HCT116 (cell line): ENCODE data around the gene MAP2K5. TPM values are rescaled to one million over a fixed set of nuclear protein-coding genes. Genes with fewer than 3 reads are reported as not detected.

ENCODE experiments used
- ATAC-seq: fragments of 200-7000 bp; cut with Tn5 transposase; 2 replicates; pipeline ENCODE4 v1.9.1; 2020; ENCODE audit warnings: mild to moderate bottlenecking, moderate library complexity
- BruUV-seq: library from RNA; stranded (reverse); fragments of 400-500 nt; replicated peaks from 2 replicates; lab custom pipeline; 2021; lab: Mats Ljungman, UMichigan
- CTCF ChIA-PET: fragments of 300-600 bp; sonication (Branson Sonifier 250); formaldehyde crosslinking; loops from one replicate; lab custom pipeline; 2021; ENCODE audit warnings: antibody characterized with exemption; lab: Charles Lee
- POLR2A ChIA-PET: fragments of 300-600, 350-600 bp; sonication (Branson Sonifier 250); formaldehyde crosslinking; loops from one replicate; lab custom pipeline; 2021; ENCODE audit warnings: antibody characterized with exemption; lab: Charles Lee
- RAD21 ChIA-PET, 2 experiments: fragments of 300-600 bp; sonication (Branson Sonifier 250); formaldehyde crosslinking; loops; one replicate each; lab custom pipeline; 2023; ENCODE audit warnings: low total read pairs in 2 of 2; ENCODE audit not compliant: uncharacterized antibody in 2 of 2, unreplicated experiment in 2 of 2, low non-redundant PET in 1 of 2; lab: Charles Lee
- DNase-seq: peaks from one replicate; pipeline ENCODE4 v3.0.0-alpha.2; 2010; ENCODE audit warnings: low read depth, low spot score
- H2AFZ ChIP-seq: fragments of 200-600 bp; shearing (Covaris generic), sonication (generic); 2 replicates; pipeline ENCODE4 v1.6.1; 2017; ENCODE audit warnings: low read depth, mixed run types, mixed read lengths, antibody characterized with exemption, low read length; ENCODE audit not compliant: poor library complexity, severe bottlenecking
- H3K27ac ChIP-seq: 2 replicates; pipeline ENCODE4 v1.5.1; 2012; ENCODE audit warnings: low read depth, low read length
- H3K27me3 ChIP-seq: fragments of 200-600 bp; sonication (generic); 2 replicates; pipeline ENCODE4 v1.6.1; 2016; ENCODE audit warnings: mixed run types, low read length, mixed read lengths; ENCODE audit not compliant: insufficient read depth
- H3K36me3 ChIP-seq, 2 experiments: fragments of 200-500 bp in 1 of 2; fragments of 200-600 bp in 1 of 2; sonication (Bioruptor generic) in 1 of 2; sonication (generic) in 1 of 2; 2 replicates each; pipeline versions ENCODE4 v1.5.1 to v1.6.1; 2014 to 2016; ENCODE audit warnings: low read length in 2 of 2, inconsistent platforms in 1 of 2, mixed read lengths in 1 of 2, mixed run types in 1 of 2; ENCODE audit not compliant: insufficient read depth in 2 of 2, control insufficient read depth in 1 of 2
- H3K4me1 ChIP-seq, 2 experiments: fragments of 200-600 bp in 1 of 2; sonication (generic) in 1 of 2; 2 replicates each; pipeline versions ENCODE4 v1.5.1 to v1.6.1; 2012 to 2017; ENCODE audit warnings: low read length in 2 of 2, inconsistent platforms in 1 of 2, mild to moderate bottlenecking in 1 of 2, mixed read lengths in 1 of 2, mixed run types in 1 of 2, moderate library complexity in 1 of 2; ENCODE audit not compliant: insufficient read depth in 2 of 2, control insufficient read depth in 1 of 2
- H3K4me2 ChIP-seq: fragments of 200-600 bp; sonication (generic); 2 replicates; pipeline ENCODE4 v1.6.1; 2017; ENCODE audit warnings: mixed run types, low read length, mixed read lengths
- H3K4me3 ChIP-seq, 2 experiments: fragments of 200-600 bp in 1 of 2; sonication (generic) in 1 of 2; replicated peaks in 1 of 2; 2 replicates each; pipeline ENCODE4 v1.5.1; 2011 to 2016; ENCODE audit warnings: low read length in 2 of 2, control low read depth in 1 of 2, low read depth in 1 of 2, mild to moderate bottlenecking in 1 of 2, mixed read lengths in 1 of 2, mixed run types in 1 of 2
- H3K79me2 ChIP-seq: fragments of 200-600 bp; sonication (generic); 2 replicates; pipeline ENCODE4 v1.6.1; 2017; ENCODE audit warnings: mild to moderate bottlenecking, mixed run types, low read length, moderate library complexity, mixed read lengths; ENCODE audit not compliant: insufficient read depth
- H3K9ac ChIP-seq: fragments of 200-600 bp; sonication (generic); 2 replicates; pipeline ENCODE4 v1.6.1; 2016; ENCODE audit warnings: low read length, mixed read lengths
- H3K9me2 ChIP-seq: fragments of 200-600 bp; sonication (generic), shearing (Covaris generic); 2 replicates; pipeline ENCODE4 v1.6.1; 2017; ENCODE audit warnings: mixed run types, mild to moderate bottlenecking, moderate library complexity; ENCODE audit not compliant: insufficient read depth
- H3K9me3 ChIP-seq, 2 experiments: fragments of 200-500 bp in 1 of 2; fragments of 200-600 bp in 1 of 2; sonication (Bioruptor generic) in 1 of 2; sonication (generic) in 1 of 2; 2 replicates each; pipeline ENCODE4 v1.6.1; 2014 to 2017; ENCODE audit warnings: low read length in 2 of 2, mixed read lengths in 2 of 2, inconsistent platforms in 1 of 2, low read depth in 1 of 2, mild to moderate bottlenecking in 1 of 2, mixed run types in 1 of 2, moderate library complexity in 1 of 2; ENCODE audit not compliant: control insufficient read depth in 1 of 2, insufficient read depth in 1 of 2
- H4K20me1 ChIP-seq: fragments of 200-600 bp; sonication (generic), shearing (Covaris generic); 2 replicates; pipeline ENCODE4 v1.6.1; 2017; ENCODE audit warnings: mixed run types, mild to moderate bottlenecking, moderate library complexity; ENCODE audit not compliant: insufficient read depth
- EGR1 ChIP-seq: IDR thresholded peaks from 2 replicates; pipeline ENCODE4 v1.6.1; 2012; ENCODE audit warnings: low read depth
- EZH2 ChIP-seq: fragments of 200-600 bp; sonication (generic); IDR thresholded peaks from 2 replicates; pipeline ENCODE4 v1.6.1; 2017; ENCODE audit warnings: antibody characterized with exemption, mixed run types
- POLR2A ChIP-seq: IDR thresholded peaks from 2 replicates; pipeline ENCODE4 v1.7.0; 2011; ENCODE audit warnings: borderline replicate concordance; ENCODE audit not compliant: insufficient read depth, insufficient read length; ENCODE audit errors: extremely low read depth
- RAD21 ChIP-seq: IDR thresholded peaks from 2 replicates; pipeline ENCODE4 v1.6.1; 2012; ENCODE audit warnings: low read depth, mild to moderate bottlenecking
- SIN3A ChIP-seq: IDR thresholded peaks from 2 replicates; pipeline ENCODE4 v1.6.1; 2012; ENCODE audit warnings: low read depth
- SP1 ChIP-seq: IDR thresholded peaks from 2 replicates; pipeline ENCODE4 v1.6.1; 2012; ENCODE audit warnings: low read depth
- SRF ChIP-seq: IDR thresholded peaks from 2 replicates; pipeline ENCODE4 v1.6.1; 2012; ENCODE audit warnings: low read depth
- ZNF274 ChIP-seq: fragments of 200-500 bp; sonication (Bioruptor generic); IDR thresholded peaks from 2 replicates; pipeline ENCODE4 v1.6.1; 2014; ENCODE audit warnings: mild to moderate bottlenecking, low read depth, low read length, inconsistent platforms
- intact Hi-C: fragments of 100-400 bp; cut with micrococcal nuclease; formaldehyde crosslinking; loops from 2 replicates; pipeline ENCODE4 v1.10.0; 2022
- total RNA-seq: library from RNA; stranded (reverse); gene quantifications from one replicate; pipeline ENCODE4 v1.2.1, GENCODE V29; 2021; ENCODE audit not compliant: unreplicated experiment
- TF ChIP-seq, protein P1 (sequence below): IDR thresholded peaks from 2 replicates; pipeline ENCODE4 v1.6.1; 2012

Gene MAP2K5
- total RNA-seq, 1 experiment from 2014 or later: 15.6 TPM

DNA sequence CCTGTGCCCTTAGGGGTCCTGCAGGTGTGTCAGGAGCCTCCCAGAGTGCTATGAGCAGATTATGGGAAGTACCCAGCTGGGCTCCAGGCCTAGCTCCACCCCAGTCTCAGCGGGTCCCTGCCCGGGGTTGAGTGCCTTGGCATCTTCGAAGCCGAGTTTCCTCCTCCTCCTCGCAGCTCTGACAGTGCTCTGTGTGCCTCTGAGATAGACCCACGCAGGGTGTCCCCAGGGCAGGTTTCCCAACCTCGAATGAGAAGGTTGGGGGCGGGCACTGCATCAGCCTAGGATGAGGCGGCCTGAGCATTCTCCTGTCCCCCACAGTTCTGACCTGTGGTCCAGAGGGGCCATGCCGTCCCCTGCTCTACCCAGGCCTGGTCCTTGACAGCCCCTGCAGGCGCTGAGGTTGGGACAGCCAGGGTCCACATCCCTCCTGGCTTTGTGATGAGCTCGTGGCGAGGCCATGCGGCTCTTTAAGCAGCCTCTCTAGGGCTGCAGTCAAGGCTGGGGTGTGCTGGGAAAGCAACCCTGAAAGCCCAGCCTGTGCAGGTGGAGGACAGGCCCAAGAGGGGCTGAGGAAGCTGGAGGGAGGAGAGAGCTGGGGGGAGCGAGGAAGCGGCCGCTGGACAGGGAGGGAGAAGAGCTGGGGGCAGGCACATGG, 262.6 kb downstream of the MAP2K5 start (continued):
- TF ChIP-seq, protein P1, sequence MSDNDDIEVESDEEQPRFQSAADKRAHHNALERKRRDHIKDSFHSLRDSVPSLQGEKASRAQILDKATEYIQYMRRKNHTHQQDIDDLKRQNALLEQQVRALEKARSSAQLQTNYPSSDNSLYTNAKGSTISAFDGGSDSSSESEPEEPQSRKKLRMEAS: no peak
- TF ChIP-seq, all 23 proteins: peak for 0

GRCh38 chr15:67805666-67806516, 263.4 kb downstream of the MAP2K5 start:
- POLR2A ChIA-PET: no interaction called here
- Histone ChIP-seq H3K9ac (no peak overlapping the region), H4K20me1 (no peaks in the 10 kb centered on the region), H3K4me3 (no peak overlapping the region), H3K4me2 (no peak overlapping the region), H3K27ac (no peak overlapping the region), H3K4me1 (no peaks in the 10 kb centered on the region), H2AFZ (no peak overlapping the region), H3K27me3 (no peaks in the 10 kb centered on the region), H3K9me3 (no peaks in the 10 kb centered on the region), H3K36me3 (no peaks in the 10 kb centered on the region), H3K9me2 (no peaks in the 10 kb centered on the region), H3K79me2 (no peaks in the 10 kb centered on the region)
- intact Hi-C loops: no loop called here
- DNase-seq: no peak
- RAD21 ChIA-PET: no interaction called here
- ATAC-seq: no peak
- CTCF ChIA-PET: no interaction called here
- no peak for TF ChIP-seq SP1
- no peak for TF ChIP-seq SRF
- TF ChIP-seq ZNF274: no peak
- TF ChIP-seq EZH2: no peak
- no peak for TF ChIP-seq RAD21
- TF ChIP-seq SIN3A: no peak
- no peak for TF ChIP-seq POLR2A
- no peak for TF ChIP-seq EGR1
- BruUV-seq: no TSS peak
